ENCODE data around the gene RNF138. TPM values are rescaled to one million over a fixed set of nuclear protein-coding genes. Genes with fewer than 3 reads are reported as not detected.

Gene RNF138
- total and polyA plus RNA-seq, 4 donors = 6.9 to 24.7 (median 12.3) TPM

Small RNA genes within 50 kb of the gene (small RNA-seq; reads per million reads assigned to genes)
- 0.22 reads per million, percentile 7 among the genes with 10 or more reads in this experiment for gene RNA5SP453

Other genes starting within 250 kb of the RNF138 start
- gene TRAPPC8, start 148.7 kb upstream of the RNF138 start, total RNA-seq = 10 to 100 TPM; 38.8 to 46.1 TPM
- gene TRAPPC8, start 148.7 kb upstream of the RNF138 start, polyA plus RNA-seq = 10 to 100 TPM; 12.2 to 20.2 TPM
- gene RNF125, start 73.0 kb upstream of the RNF138 start, total RNA-seq = 1 to 10 TPM; 3.3 to 3.8 TPM
- 1 to 10 TPM; 1.6 to 5.7 TPM for gene RNF125, start 73.0 kb upstream of the RNF138 start, polyA plus RNA-seq
- under 1 TPM in 1 of 2 donors, not detected in 1; 0.08 TPM for gene MEP1B, start 98.2 kb downstream of the RNF138 start, total RNA-seq
- under 1 TPM; 0.09 to 0.11 TPM for gene MEP1B, start 98.2 kb downstream of the RNF138 start, polyA plus RNA-seq